Neuronal stem cell (in vitro differentiated cells): ENCODE measurements around the gene LCAT.

Experiments used
- DNase-seq: peaks from one replicate; pipeline ENCODE4 v3.0.0-alpha.2; 2013; ENCODE audit warnings: low spot score
- H2AFZ ChIP-seq: one replicate; pipeline ENCODE4 v1.6.1; 2013; ENCODE audit warnings: mild to moderate bottlenecking, low read length, inconsistent platforms
- H2AK5ac ChIP-seq: 2 replicates; pipeline ENCODE4 v1.6.1; 2013; ENCODE audit warnings: low read depth, mild to moderate bottlenecking, inconsistent platforms, low read length, moderate library complexity, mixed read lengths
- H2BK120ac ChIP-seq: 2 replicates; pipeline ENCODE4 v1.6.1; 2013; ENCODE audit warnings: low read depth, mild to moderate bottlenecking, inconsistent platforms, low read length, moderate library complexity, mixed read lengths
- H2BK12ac ChIP-seq: one replicate; pipeline ENCODE4 v1.6.1; 2013; ENCODE audit warnings: low read length, inconsistent platforms
- H2BK15ac ChIP-seq: 2 replicates; pipeline ENCODE4 v1.6.1; 2013; ENCODE audit warnings: mild to moderate bottlenecking, low read length, inconsistent platforms, mixed read lengths
- H2BK5ac ChIP-seq: one replicate; pipeline ENCODE4 v1.6.1; 2013; ENCODE audit warnings: inconsistent platforms, mild to moderate bottlenecking, low read length, moderate library complexity
- H3K14ac ChIP-seq: one replicate; pipeline ENCODE4 v1.6.1; 2013; ENCODE audit warnings: low read length, inconsistent platforms
- H3K18ac ChIP-seq: 2 replicates; pipeline ENCODE4 v1.6.1; 2013; ENCODE audit warnings: low read length, inconsistent platforms
- H3K23ac ChIP-seq: 2 replicates; pipeline ENCODE4 v1.6.1; 2013; ENCODE audit warnings: low read depth, mild to moderate bottlenecking, mixed read lengths, low read length, inconsistent platforms; ENCODE audit not compliant: poor library complexity
- H3K27ac ChIP-seq: replicated peaks from 3 replicates; pipeline ENCODE4 v1.5.1; 2013; ENCODE audit warnings: low read length, inconsistent platforms
- H3K27me3 ChIP-seq, 3 experiments: 2 replicates each; pipeline ENCODE4 v1.6.1; 2013; ENCODE audit warnings: low read length in 3 of 3, mild to moderate bottlenecking in 2 of 3, inconsistent platforms in 1 of 3, low read depth in 1 of 3, mixed read lengths in 1 of 3, moderate library complexity in 1 of 3; ENCODE audit not compliant: control insufficient read depth in 3 of 3, insufficient read depth in 3 of 3
- H3K36me3 ChIP-seq, 2 donors: replicated peaks in 1 of 2; 2 replicates each; pipeline ENCODE4 v1.6.1; 2013; ENCODE audit warnings: low read length in 2 of 2; ENCODE audit not compliant: control insufficient read depth in 2 of 2, insufficient read depth in 2 of 2
- H3K4ac ChIP-seq: 2 replicates; pipeline ENCODE4 v1.6.1; 2013; ENCODE audit warnings: inconsistent platforms, mild to moderate bottlenecking, low read length, moderate library complexity
- H3K4me1 ChIP-seq, 2 donors: 1 replicate in 1 of 2; 2 replicates in 1 of 2; pipeline ENCODE4 v1.6.1; 2013; ENCODE audit warnings: low read length in 2 of 2, low read depth in 1 of 2; ENCODE audit not compliant: control insufficient read depth in 2 of 2, insufficient read depth in 1 of 2
- H3K4me2 ChIP-seq: one replicate; pipeline ENCODE4 v1.6.1; 2013; ENCODE audit warnings: mild to moderate bottlenecking, low read length, inconsistent platforms; ENCODE audit not compliant: insufficient read depth, poor library complexity, severe bottlenecking
- H3K4me3 ChIP-seq, 2 donors: 2 replicates each; pipeline ENCODE4 v1.5.1; 2013; ENCODE audit warnings: low read length in 2 of 2, mild to moderate bottlenecking in 2 of 2, inconsistent platforms in 1 of 2, moderate library complexity in 1 of 2
- H3K79me1 ChIP-seq: one replicate; pipeline ENCODE4 v1.6.1; 2013; ENCODE audit warnings: low read depth, mild to moderate bottlenecking, inconsistent platforms, low read length, moderate library complexity
- H3K9ac ChIP-seq: one replicate; pipeline ENCODE4 v1.6.1; 2013; ENCODE audit warnings: mild to moderate bottlenecking, low read depth, low read length, inconsistent platforms; ENCODE audit not compliant: poor library complexity
- H3K9me3 ChIP-seq, 2 donors: replicated peaks in 1 of 2; 2 replicates each; pipeline versions ENCODE3 to v1.6.1; 2013; ENCODE audit warnings: low read length in 2 of 2, mild to moderate bottlenecking in 2 of 2, inconsistent platforms in 1 of 2, low read depth in 1 of 2, mixed read lengths in 1 of 2, moderate library complexity in 1 of 2; ENCODE audit not compliant: control insufficient read depth in 2 of 2, insufficient read depth in 1 of 2
- H4K8ac ChIP-seq: one replicate; pipeline ENCODE4 v1.6.1; 2013; ENCODE audit warnings: low read depth, mild to moderate bottlenecking, inconsistent platforms, low read length, moderate library complexity
- H4K91ac ChIP-seq: one replicate; pipeline ENCODE4 v1.6.1; 2013; ENCODE audit warnings: low read length, low read depth, mild to moderate bottlenecking, inconsistent platforms; ENCODE audit not compliant: poor library complexity
- WGBS, 2 donors: extraction: QIAGEN DNeasy Blood & Tissue Kit; methylation state at CpG; one replicate each; pipeline ENCODE4 v1.1.7; 2013; ENCODE audit warnings: missing lambda C conversion rate in 2 of 2, mixed read lengths in 1 of 2; ENCODE audit not compliant: insufficient read length in 2 of 2, insufficient replicate concordance in 1 of 2; ENCODE audit errors: extremely low coverage in 2 of 2; 5-methylcytosine and 5-hydroxymethylcytosine counted together

Gene LCAT

DNA sequence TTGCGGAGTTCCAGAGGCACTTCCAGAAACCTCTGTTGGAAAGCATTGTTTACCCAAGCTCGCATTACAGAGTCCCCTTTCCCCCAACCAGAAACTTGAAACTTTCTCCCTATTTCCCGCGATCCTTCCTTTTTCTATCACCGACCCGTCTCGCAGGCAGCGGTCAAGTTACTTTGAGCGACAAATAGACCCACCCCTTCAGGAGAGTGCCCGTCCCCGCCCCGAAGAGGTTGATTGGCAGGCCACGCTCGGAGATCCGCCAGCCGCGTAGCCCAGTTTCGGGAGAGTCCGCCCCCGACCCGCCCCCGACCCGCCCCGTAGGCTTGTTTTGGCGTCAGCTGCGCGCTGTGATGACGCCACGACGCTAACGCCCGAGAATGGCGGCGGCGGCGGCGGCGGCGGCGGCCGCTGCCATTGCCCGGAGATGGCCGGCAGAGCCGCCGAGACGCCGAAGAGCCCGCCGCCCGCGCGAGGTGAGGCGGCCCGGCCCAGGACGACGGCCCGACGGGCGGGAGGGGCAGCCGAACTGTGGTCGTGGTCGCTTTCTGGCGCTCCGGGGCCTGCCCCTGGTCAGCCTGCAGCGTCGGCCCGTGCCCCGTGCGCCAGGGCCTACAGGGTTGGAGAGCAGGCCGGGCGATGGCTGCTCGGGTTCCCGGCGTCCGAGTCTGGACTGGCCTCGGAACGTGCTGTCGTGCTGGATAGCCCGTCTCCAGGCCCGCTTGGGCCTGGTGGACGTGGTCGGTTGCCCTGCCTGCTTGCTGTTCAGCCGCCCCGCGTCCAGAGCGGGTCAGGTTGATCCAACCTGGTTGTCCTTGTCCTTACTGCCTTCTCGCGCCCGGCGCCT is 50.8 kb downstream of the LCAT start, which contains the start of gene PSKH1:
TSS of gene PSKH1 (plus strand) at position 356 of the 844 bp plus-strand sequence. CDS start 15,496 bp downstream, outside the sequence.
- H3K79me1 ChIP-seq, result peaks cover 11% of the 10 kb centered on the region
- no CpG with 5 or more reads among the region's 90 CpGs for WGBS, 2 donors

DNA sequence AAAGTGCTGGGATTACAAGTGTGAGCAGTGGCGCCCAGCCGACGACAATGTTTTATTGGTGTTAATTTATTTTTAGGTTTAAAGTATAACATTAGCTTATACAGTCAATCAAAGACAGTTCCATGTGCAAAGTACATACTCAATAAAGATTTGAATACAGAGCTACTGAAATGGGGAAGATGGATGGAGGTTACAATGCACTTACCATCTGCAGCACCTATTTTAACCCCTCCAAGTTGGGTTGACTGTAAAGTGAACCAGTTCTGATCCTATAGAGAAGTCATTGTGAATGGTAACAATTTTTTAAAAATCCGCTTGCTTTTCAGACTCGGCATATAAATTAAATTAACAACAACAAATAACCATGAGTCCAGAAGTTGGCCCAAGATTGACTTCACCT is 51.5 kb downstream of the LCAT start:
- Histone ChIP-seq H3K18ac (no peak overlapping the region), H3K9ac (no peak overlapping the region), H3K9me3 (no peaks in the 10 kb centered on the region), H3K27ac (no peak overlapping the region), H2AK5ac (no peak overlapping the region), H4K91ac (no peak overlapping the region), H3K4me3 (peak overlapping the region in 1 of 2 donors; percentile 100), H3K36me3 (no peaks in the 10 kb centered on the region), H3K4me2 (no peak overlapping the region), H3K4me1 (peaks cover 1 to 11% of the 10 kb centered on the region in 2 donors), H3K4ac (no peak overlapping the region), H2BK120ac (no peak overlapping the region), H2BK15ac (no peak overlapping the region), H3K14ac (no peak overlapping the region), H3K27me3 (no peaks in the 10 kb centered on the region), H3K23ac (no peak overlapping the region), H2BK12ac (no peak overlapping the region), H2BK5ac (no peak overlapping the region), H4K8ac (no peak overlapping the region), H3K79me1 (peaks cover 11% of the 10 kb centered on the region), H2AFZ (peak overlapping the region; percentile 76)
- no CpG with 5 or more reads among the region's 5 CpGs for WGBS, 2 donors
- DNase-seq, result no peak

More for the DNA sequence above, 50.8 kb downstream of the LCAT start, which contains the start of gene PSKH1:
- Histone ChIP-seq H3K27ac (no peak within 1 kb of the TSS), H4K91ac (no peak within 1 kb of the TSS), H4K8ac (no peak within 1 kb of the TSS), H2BK12ac (no peak within 1 kb of the TSS), H2BK5ac (peak within 1 kb of the TSS; percentile 94), H3K23ac (peak within 1 kb of the TSS; percentile 69), H3K9ac (peak within 1 kb of the TSS; percentile 99), H2BK15ac (no peak within 1 kb of the TSS), H3K4me3 (peak within 1 kb of the TSS; percentile 97 to 100), H3K27me3 (no peaks in the 10 kb centered on the region), H2AK5ac (peak within 1 kb of the TSS; percentile 89), H3K9me3 (no peaks in the 10 kb centered on the region), H2AFZ (peak within 1 kb of the TSS; percentile 97), H3K4me2 (peak within 1 kb of the TSS; percentile 96), H3K4me1 (peaks cover 1 to 11% of the 10 kb centered on the region in 2 donors), H3K4ac (no peak within 1 kb of the TSS), H3K18ac (peak within 1 kb of the TSS; percentile 98), H2BK120ac (no peak within 1 kb of the TSS), H3K36me3 (no peaks in the 10 kb centered on the region), H3K14ac (peak within 1 kb of the TSS; percentile 85)
- peak; percentile 93 for DNase-seq
